HG03457 (cell line): Measurements from ENCODE around the gene COL19A1.
"Not testable (repeated sequence)": the region's sequence is repeated elsewhere in the genome, so short reads cannot be mapped to it uniquely, and the experiment has no call there.

ENCODE experiments used
- ATAC-seq: cut with Tn5 transposase; IDR thresholded peaks from one replicate; pipeline ENCODE4 v1.9.1; 2021; ENCODE audit warnings: moderate number of reproducible peaks; ENCODE audit not compliant: unreplicated experiment

Gene COL19A1

DNA sequence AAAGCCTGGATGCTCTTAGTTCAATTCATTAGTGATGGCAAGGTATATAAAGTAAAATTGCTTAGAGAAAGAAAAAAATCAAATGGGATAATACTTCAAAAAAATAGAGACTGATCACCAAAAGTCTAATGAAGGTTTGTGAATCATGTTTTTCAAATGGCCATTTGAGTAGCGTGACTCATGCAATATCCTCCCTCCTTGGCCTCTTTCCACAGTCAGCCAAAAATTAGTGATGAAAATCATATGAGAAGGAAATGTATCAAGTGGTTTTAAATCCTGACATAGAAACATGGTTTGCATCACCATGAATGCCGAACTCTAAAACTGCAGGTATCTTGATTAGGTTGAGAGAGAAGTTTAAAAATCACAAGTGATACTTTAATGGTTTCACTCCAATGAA lies 1.2 kb upstream of the COL19A1 start:
- ATAC-seq, result no peak

DNA sequence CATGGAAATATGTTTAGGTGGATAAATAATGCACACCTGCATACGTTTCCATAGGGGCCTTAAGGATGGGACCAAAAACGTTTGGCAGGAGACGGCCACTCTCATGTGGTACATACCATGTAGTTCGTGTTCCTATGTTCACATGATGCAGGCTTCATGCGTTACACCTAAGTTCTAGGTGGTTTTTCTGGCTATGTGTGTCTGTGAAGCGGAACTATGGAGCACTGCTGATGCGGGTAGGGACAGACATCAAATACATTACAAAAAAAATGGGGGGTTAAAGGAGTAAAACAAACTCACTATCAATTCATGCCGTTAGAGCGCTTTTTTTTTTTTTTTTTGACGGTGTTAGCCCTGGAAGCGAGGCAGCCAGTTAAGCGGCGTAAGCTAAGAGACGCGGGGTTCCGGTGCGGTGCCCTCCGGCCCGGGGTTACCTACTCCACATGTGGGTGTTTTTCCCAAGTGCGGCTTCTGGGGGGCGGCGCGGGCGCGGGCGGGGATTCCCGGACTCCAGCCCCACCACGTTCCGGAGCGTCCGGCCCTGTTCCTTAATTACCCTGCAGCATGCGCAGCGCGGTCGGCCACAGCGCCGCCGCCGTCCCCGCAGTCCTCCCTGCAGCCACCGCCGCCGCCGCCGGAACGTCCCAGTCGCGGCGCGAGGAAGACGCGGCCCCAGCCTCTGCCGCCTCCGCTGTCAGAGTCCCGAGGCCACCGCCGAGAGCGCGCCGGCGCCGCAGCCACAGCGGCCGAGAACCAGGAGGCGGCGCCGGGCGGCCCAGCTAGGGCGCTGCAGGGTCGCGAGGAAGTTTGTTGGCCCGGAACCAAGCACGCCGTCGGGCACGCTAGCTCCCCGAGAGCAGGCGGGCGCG lies 648 bp downstream of the COL19A1 start:
- ATAC-seq, result peak; percentile 49

DNA sequence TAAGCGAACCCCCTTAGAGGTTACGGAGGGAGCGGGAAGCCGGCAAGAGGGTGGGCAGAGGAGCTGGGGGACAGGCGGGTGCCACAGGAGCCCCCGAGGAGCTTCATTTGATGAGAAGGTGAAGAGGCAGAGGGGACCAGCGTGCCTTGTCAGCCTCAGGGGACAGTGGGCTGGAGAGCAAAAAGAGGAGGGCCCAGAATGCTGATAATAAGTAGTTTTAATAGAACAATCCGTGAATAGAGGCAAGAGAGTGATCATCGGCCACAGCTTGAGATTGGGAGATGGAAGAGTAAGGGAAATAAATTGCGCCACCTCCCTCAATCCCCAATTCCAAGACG lies 1.3 kb downstream of the COL19A1 start:
- ATAC-seq, result no peak

DNA sequence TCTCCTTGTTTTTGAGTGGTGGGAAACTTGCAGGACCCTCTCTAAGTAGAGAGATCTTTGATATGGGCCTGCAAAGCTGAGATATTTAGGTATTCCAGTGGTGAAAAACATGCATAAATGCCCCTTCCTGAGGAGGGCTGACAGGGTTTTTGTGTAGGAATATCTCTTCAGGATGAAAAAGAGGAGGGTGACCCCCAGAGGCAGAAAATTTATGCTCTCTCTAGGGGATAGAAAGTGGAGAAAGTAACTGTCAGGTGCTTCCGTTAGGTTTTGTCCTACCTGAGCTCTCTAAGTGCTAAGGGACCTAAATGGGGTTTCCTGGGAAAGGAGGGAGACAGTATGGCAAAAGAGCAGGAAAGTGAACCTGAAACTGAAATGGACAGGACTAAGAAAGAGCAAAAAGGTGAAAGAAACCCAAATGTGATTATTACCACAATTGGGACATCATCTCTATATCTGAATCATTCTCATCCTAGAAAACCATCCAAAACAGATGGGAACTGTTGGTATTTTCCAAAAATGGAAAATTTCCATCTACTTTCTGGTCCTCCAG lies 2.0 kb downstream of the COL19A1 start:
- no peak for ATAC-seq

DNA sequence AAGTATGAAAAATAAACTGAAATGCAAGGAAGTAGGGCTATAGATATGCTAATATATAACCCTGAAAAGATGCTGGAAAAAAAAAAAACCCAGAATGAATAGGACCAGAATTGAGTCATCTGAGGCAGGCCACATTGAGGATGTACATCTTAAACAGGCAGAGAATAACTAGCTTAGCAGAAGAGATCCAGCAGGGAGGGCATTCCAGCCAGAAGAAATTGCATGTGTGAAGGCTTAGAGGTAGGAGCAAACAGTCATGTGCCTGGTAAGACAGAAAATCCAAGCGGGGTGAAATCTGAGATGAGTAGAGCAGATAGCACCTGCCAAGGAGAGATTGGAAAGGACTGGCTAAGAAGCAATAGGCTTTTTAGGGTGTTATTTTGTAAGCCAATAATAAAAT lies 2.6 kb downstream of the COL19A1 start:
- no peak for ATAC-seq

DNA sequence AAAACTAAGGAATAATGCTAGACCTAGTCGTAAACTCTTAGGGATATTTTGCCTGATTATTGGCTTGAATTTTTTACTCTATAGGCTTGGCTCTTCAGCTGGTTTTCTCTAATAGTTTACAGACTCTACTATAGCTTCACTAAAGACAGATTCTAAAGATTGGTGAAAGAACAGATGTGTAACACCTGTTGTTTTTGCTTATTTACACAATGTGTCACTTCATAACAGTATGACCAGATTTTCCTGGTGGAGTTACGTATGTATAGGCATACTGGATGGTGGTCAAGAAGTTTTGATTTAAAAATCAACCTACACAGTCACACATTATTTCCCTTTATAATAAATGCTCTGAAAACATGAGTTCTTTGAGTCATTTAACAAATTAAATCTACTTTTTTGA lies 4.8 kb downstream of the COL19A1 start:
- ATAC-seq, result no peak

DNA sequence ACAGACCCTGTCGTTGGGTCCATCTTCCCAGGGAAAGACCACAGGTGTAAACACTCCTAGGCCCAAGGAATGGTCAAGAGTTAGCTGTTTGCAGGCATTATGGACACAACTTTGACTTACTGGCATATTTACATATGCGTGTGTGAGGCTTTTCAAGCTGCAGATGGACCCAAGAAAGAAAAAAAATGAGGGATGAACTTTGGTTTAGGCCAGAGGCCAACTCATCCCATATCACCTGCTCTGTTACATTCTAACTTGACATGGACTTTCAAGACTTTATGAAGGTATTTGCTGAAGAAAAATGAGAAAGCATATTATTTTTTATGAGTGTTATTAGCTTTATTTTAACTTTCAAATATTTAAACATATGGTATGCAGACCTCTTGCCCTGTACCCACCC lies 6.9 kb downstream of the COL19A1 start:
- ATAC-seq, result no peak

DNA sequence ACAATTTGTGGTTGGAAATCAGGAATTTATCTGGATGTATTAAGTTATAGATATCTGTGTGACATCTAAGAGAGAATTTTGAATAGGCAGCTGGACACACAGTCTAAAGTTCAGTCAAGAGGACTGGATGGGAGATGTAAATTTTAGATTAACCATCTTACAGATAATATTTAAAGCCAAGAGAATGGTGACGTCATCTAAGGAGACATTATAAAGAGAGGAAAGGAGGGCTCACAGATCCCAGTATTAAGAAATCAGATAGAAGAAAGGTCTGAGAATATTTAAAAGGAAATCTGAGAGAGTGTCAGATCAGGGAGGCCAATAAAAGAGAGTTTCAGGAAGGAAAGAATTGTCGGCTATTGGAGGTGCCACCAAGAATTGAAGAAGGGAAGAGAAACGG lies 9.4 kb downstream of the COL19A1 start:
- no peak for ATAC-seq

DNA sequence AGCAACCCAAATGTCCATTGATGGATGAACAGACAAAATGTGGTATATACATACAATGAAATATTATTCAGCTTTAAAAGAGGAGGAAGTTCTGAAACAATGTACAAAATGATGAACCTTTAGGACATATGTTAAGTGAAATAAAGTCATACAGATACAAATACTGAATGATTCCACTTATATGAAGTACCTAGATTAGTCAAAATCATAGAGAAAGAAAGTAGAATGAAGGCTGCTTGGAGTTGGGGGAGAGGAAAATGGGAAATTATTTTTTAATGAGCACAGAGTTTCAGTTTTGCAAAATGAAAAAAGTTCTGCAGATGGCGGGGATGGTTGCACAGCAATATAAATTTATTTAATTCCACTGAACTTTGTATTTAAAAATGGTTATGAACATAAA lies 12.4 kb downstream of the COL19A1 start:
- ATAC-seq, result no peak

DNA sequence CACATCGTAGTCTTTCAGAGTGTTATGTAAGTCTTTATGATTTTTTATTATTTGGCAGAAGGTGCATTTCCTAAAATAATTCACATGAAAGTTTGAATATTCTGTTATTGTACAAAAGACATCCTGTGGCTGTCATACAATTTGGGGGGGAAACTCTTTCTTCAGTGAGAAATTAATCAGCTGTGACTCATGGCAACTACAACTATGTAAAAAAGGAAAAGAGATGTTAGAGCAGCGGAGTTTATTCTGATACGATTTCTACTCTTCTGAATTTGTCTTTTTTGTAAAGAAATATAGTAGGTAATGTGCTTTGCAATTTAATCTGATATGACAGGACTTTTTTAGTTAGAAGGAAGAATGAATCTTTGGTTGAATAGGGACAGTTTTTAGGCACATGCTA lies 14.2 kb downstream of the COL19A1 start:
- ATAC-seq, result no peak

DNA sequence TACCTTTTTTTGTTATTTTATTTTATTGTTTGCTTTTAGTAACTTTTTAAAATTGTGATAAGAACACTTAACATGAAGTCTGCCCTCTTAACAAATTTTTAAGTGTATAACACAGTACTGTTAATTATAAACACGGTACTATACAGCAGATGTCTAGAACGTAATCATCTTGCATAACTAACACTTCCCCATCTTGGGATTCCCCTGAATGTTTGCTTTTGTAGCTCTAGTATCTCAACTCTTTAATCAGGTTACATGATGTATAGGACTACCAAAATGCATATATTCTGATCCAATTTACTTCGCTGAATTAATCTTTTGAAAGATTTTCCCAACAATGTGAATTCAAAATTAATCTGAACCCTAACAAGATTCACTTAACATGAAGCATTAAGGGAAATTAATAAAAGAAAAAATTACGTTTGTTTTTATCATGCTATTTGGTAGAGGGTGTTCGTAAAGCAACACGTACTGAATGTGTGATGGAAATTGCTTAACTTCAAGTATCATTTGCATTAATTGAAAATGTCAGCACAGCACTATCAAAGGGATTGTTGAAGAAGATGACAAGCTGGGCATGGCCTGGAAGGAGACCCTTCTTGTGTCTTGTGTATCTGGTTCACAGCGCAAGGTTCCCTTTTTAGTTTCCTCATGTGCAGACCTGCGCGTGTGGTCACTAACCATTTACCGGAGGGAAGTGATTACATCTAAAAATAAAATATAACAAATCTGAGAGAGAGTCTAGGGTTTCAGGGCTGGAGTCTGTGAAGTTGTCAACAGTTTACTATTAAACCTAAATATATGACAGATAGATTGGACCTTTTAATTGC lies 15.2 kb downstream of the COL19A1 start:
- ATAC-seq, result peak; percentile 83

DNA sequence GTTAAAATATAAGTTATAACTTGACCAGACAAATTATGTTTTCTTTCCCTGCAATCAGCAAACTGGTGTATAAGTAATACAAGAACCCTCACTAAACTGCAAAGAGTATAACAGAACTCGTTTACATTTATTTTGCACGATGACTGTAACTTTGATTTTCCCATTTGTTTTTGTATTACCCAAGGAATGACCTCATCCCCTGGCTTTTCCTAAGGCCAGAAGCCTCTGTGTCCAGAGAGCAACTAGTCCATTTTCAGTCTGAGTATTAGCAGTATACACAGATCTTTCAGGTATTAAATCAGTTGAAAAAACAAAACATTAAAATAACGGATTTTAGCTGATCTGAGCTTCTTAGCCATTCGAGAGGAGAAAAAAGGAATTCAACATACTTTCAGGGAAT lies 17.2 kb downstream of the COL19A1 start:
- no peak for ATAC-seq

DNA sequence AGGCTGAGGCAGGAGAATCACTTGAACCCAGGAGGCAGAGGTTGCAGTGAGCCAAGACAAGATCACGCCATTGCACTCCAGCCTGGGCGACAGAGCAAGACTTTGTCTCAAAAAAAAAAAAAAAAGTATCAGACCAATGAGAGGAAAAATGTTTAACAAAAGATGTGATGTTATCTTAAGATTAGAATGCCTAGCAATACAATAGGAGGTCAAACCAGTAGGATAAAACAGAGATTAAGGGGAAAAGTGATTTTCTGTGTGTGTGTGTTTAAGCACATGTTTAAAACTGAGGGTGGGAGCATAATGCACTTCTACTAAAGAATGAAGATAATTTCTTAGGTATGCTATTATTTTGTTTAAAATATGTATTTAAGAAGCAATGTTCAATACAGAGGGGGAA lies 17.9 kb downstream of the COL19A1 start:
- ATAC-seq, result no peak

DNA sequence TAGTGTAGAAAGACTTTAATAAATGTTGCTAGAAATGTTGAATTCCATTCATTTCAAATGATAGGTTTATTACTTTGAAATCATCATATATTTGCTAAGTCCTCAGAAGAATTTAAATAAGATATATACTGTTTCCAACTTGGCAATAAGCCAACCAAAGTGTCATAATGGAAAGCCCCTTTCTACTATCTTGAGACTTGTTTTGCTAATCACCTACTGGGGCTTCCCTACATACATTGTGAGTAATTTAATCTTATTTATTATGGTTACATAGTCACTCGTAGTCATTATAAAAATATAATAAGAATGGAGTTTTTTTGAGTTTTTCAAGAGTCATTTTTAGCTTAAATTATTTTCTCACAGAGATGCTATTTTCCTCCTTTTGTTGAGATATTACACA lies 20.7 kb downstream of the COL19A1 start:
- peak; percentile 66 for ATAC-seq

DNA sequence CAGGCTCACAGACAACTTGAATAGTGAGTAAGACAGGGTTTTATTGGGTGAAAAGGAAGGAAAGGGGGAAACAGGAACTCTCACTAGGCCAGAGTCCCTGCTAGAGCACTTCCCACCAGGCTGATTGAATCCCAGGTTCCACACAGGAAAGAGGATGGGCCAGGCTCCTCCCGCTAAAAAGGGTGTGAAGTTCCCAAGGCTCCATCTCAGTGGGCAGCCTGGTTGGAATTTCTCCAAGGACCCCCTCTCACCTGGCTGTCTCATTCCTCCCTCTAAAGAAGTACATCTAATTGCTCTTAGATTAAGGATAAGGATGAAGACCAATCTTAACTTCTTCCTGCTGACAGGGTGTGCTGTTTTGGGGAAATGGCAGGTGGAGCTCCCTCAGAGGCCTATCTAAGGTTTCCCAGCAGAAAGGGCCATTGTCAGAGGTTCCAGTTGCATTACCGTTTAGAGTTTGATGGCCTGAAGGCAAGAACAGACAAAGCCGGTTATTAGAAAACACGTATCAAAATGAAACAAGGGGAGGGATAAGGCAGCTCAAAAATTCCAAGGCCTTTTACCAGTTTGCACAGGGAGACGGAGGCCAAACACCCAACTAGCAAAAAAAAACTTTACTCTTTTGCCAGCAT lies 21.5 kb downstream of the COL19A1 start:
- ATAC-seq, result no peak

DNA sequence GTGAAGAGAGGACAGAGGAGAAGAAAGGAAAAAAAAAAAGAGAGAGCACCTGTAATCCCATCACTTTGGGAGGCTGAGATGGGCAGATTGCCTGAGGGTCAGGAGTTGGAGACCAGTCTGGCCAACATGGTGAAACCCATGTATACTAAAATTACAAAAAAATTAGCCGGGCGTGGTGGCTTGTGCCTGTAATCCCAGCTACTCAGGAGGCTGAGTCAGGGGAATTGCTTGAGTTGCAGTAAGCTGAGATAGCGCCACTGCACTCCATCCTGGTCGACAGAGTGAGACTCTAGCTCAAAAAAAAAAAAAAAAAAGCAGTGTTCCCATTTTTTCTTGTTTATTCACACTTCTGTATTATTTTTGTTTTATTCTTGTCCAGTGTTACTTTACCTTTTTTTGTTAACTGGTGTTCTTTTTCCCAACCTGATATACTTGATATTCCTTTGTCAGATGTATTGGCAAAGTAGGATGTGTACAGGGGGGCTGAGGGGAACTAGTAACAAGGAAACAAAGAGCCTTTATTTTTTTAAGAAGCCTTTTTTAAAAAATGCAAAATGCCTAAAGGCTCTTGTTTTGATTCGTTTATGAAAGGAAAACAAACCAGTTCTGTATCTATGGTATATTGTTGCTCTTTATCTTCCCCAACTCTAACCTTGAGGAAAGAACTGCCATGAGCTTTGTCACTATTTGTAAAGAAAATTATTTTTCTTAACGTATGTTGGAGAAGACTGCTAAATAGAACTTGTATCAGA lies 22.3 kb downstream of the COL19A1 start:
- ATAC-seq, result no peak

DNA sequence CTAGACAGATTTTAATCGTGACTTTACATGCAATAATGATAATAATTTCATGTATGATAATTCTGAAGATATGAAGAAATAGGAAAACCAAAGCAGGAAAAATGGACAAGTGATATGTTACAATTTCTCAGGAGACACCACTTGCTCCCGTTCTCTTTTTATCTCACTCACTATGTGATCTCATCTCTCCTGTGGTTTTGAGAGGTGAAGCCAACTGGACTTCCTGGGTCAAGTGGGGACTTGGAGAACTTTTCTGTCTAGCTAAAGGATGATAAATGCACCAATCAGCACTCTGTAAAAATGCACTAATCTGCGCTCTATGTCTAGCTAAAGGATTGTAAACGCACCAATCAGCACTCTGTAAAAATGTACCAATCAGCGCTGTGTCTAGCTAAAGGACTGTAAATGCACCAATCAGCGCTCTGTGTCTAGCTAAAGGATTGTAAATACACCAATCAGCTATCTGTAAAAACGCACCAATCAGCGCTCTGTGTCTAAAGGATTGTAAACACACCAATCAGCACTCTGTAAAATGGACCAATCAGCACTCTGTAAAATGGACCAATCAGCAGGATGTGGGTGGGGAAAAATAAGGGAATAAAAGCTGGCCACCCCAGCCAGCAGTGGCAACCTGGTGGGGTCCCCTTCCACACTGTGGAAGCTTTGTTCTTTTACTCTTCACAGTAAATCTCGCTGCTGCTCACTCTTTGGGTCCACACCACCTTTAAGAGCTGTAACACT lies 23.0 kb downstream of the COL19A1 start:
- not testable (repeated sequence) for ATAC-seq

DNA sequence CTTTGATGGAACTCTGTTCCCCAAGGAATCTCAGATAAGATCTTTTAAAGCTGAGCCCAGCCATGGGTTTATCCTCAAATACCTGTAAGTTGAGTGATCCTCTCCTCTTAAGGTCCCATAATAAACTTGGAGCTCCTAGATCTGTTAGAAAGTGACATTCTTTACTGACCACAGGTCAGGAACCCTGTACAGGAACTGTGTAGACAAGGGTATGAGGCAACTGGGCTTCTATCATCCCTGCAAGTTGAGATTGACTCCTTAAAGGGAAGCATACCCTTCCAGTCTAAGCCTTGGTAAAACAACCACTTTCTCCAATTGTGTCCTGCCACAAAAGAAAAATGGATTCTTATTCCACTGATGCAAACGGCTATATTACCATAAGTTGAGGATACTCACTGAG lies 26.2 kb downstream of the COL19A1 start:
- not testable (repeated sequence) for ATAC-seq

DNA sequence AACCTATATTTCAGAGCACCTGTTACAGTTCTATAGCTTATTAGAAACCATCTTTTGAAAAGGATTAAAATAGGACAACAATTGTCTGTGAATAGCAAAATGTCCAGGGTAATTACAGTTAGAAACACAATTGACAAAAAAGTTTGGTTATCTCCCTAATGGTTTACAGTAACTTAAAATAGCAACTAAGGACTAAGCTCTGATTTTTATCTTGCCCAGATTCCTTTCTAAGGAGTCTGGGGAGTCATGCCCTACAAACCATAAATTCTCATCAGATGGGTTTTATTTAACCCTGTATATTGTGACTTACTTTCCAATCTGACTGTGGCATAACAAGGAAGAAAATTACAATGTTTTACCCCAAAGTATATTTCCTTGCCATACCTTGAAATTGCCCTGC lies 26.9 kb downstream of the COL19A1 start:
- not testable (repeated sequence) for ATAC-seq
